ENCODE data around the gene RCAN2.

Gene RCAN2

DNA sequence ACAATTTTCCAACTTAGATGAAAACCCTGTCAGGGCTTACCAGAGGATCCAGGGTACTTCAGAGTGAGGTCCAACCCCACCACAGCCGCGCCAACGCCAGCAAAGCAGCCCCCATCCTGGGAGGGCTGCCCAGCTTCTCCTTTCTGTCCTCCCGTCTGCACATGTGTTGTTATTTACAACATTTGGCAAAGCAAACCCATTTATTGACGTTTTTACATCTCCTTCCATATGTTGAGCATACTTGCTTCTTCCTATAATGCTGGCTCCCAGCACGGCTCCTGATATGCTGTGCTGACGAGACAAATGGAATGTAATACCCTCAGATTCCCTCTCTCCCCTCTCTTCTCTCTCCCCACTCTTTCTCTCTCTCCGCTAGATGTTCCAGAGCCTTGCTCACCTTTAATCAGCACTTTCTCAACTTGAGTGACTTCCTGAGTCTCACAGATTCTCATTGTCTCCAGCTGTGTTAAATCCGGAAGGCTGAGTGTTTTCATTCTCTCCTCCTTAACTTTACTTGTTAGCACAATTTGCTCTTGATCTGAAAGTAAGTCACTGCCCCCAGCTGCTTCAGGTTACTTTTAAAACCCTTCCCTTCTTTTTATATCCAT lies 22.7 kb downstream of the RCAN2 start:
- Mint-ChIP-seq H3K27ac (no peak overlapping the region), H3K9me3 (no peaks in the 10 kb centered on the region), H3K36me3 (ENCODE audit: low read depth) (no peaks in the 10 kb centered on the region), H3K4me3 (no peak overlapping the region), H3K27me3 (peaks cover 34% of the 10 kb centered on the region), H3K4me1 (ENCODE audit: low read depth) (no peaks in the 10 kb centered on the region)

DNA sequence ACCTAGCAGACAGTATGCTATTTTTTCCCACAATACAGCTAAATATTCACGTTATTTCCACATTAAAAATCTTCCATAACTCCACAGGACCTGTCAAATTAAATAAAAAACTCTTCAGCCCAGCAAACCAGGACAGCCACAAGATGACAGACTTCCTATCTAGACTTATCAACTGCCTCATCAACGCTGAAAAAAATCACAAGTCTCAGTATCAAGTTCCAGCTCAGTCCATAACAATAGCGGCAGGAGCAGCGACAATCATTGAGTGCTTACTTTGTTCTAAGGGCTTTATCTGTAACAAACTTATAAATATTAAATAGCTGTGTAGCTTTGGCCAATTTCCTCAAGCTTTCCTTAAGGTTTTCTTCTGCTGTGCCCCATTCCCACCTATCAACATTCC lies 24.7 kb downstream of the RCAN2 start:
- no peak overlapping the region for H3K27ac Mint-ChIP-seq
- no peak overlapping the region for H3K4me3 Mint-ChIP-seq
- H3K27me3 Mint-ChIP-seq: peaks cover 34% of the 10 kb centered on the region
- no peaks in the 10 kb centered on the region for H3K9me3 Mint-ChIP-seq
- no peaks in the 10 kb centered on the region for H3K4me1 Mint-ChIP-seq (ENCODE audit: low read depth)
- H3K36me3 Mint-ChIP-seq (ENCODE audit: low read depth): no peaks in the 10 kb centered on the region

DNA sequence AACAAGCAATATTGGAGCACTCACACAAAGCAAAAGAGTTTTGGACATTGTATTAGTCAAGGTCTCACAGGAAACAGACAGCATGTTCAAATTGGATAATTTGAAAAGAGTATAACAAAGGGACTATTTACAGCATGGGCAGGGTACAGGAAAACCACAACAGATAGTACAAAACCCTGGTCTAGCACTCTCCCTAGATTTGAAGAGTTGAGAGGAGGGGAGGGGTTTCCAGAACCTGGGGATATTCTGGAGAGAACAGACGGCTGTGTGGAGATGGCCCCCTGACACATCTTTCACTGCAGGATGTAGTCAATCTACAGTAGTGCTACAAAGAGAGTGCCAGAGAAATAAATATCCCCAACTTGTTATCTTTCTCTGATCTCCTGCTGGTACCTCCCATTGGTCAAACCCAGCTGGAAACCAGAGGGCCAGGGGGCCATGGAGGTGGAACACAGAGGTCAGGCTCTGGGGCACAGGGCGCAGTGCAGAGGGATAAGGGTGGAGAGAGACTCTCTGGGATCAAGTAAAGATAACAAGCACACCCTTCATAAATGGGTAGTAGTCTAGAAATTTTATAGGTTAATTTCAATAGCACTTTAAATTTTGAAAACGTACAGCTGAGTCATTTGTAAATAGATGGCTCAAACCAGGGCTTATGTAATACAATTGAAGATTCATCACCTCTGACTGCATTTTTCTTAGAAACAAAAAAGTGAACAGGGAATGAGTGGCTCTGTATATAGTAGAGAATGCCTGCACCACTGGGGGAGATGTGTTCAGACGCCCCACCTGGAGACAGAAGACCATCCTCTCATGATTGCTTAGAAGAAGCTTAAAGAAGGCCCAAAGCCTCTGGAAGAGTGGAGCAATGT lies 25.7 kb downstream of the RCAN2 start:
- no peaks in the 10 kb centered on the region for H3K4me1 Mint-ChIP-seq (ENCODE audit: low read depth)

DNA sequence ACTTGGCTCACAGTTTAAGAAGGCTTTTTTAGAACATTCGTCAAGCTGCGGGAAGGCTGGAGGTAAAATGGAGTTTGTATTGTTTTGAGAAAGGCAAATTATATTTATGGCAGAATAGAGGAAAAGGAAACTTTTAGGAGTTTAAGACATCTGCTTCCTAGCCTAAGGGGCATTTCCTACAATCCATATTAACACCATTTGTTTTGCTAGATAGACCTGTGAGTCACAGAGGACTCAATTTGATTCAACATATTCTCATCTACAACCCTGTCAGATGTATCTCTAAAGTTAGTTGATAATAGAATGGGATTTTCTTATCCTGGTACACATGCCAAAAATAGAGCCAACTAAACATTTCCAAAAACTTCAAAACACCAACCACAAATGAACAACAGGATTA lies 35.0 kb downstream of the RCAN2 start:
- Mint-ChIP-seq H3K27ac (no peak overlapping the region), H3K36me3 (ENCODE audit: low read depth) (no peaks in the 10 kb centered on the region), H3K27me3 (peaks cover 36% of the 10 kb centered on the region), H3K4me3 (no peak overlapping the region), H3K4me1 (ENCODE audit: low read depth) (no peaks in the 10 kb centered on the region), H3K9me3 (no peaks in the 10 kb centered on the region)

More for the DNA sequence above, 25.7 kb downstream of the RCAN2 start:
- H3K36me3 Mint-ChIP-seq (ENCODE audit: low read depth): no peaks in the 10 kb centered on the region
- H3K4me3 Mint-ChIP-seq: no peak overlapping the region
- H3K9me3 Mint-ChIP-seq: no peaks in the 10 kb centered on the region
- H3K27me3 Mint-ChIP-seq: peaks cover 26% of the 10 kb centered on the region
- no peak overlapping the region for H3K27ac Mint-ChIP-seq

DNA sequence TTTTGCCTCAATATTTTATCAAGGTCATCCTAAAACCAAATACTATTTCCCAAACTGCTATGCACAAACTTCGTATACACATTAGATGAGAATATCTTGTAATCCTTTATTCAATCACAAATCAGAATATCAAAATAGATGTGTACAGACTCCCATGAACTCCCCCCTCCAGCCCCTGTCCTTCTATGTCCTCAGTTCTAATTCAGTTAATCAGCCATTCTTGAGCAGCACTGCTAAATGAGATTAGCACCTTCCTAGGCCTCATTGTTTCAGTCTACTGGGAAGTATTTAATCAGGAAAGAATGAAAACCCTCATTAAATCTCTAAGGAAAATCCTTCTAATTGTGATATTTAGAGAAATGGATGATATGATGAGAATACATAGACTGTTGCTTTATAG lies 36.6 kb downstream of the RCAN2 start:
- Mint-ChIP-seq H3K4me3 (no peak overlapping the region), H3K27me3 (peaks cover 41% of the 10 kb centered on the region), H3K4me1 (ENCODE audit: low read depth) (no peaks in the 10 kb centered on the region), H3K9me3 (peaks cover 4% of the 10 kb centered on the region), H3K36me3 (ENCODE audit: low read depth) (no peaks in the 10 kb centered on the region), H3K27ac (no peak overlapping the region)

DNA sequence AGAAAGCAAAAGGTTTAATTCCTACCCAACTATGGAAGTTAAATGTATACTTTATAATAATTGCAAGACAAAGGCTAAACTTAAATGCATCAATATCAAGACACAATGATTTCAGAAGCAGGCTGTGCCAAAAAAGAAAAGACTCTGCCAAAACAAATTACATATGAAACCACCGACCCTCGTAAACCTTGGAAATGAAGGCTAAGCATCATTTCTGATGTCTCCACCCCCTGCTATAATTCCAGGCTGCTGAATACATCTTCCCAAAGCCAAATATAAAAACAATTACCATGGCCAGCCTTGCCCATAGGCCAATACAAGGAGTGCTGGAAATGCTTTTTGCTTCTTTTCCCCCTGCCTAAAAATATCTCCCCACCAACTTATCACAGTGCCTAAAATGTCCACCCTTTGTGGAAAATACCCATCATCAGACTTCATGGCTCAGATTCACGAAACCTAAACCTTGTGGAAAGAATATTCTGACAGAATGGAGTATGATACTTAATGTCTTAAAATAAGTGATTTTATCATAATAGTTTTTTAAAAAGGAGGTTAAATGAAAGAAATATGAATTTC lies 37.4 kb downstream of the RCAN2 start:
- Mint-ChIP-seq H3K27me3 (peaks cover 38% of the 10 kb centered on the region), H3K4me3 (no peak overlapping the region), H3K9me3 (peaks cover 4% of the 10 kb centered on the region), H3K36me3 (ENCODE audit: low read depth) (no peaks in the 10 kb centered on the region), H3K27ac (no peak overlapping the region), H3K4me1 (ENCODE audit: low read depth) (no peaks in the 10 kb centered on the region)

DNA sequence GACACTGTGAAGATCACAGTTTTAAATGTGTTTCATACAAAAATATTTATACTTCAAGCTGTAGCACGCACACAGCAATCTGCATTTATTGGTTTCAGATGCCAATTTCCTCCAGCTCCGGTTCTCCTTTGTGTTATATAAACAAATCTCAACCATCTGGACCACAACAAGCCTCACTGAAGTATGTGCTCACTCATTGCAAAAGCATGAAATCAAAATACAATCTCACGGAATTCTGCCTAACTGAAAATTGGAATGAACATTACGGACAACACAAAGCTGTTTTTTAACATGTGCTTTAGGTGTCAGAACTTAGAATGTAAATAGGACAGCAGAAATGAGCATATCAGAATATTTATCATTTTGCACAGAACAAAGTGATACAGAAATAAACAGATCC lies 38.0 kb downstream of the RCAN2 start:
- H3K27ac Mint-ChIP-seq: no peak overlapping the region
- H3K27me3 Mint-ChIP-seq: peaks cover 43% of the 10 kb centered on the region
- no peaks in the 10 kb centered on the region for H3K4me1 Mint-ChIP-seq (ENCODE audit: low read depth)
- no peaks in the 10 kb centered on the region for H3K36me3 Mint-ChIP-seq (ENCODE audit: low read depth)
- peaks cover 4% of the 10 kb centered on the region for H3K9me3 Mint-ChIP-seq
- H3K4me3 Mint-ChIP-seq: no peak overlapping the region

DNA sequence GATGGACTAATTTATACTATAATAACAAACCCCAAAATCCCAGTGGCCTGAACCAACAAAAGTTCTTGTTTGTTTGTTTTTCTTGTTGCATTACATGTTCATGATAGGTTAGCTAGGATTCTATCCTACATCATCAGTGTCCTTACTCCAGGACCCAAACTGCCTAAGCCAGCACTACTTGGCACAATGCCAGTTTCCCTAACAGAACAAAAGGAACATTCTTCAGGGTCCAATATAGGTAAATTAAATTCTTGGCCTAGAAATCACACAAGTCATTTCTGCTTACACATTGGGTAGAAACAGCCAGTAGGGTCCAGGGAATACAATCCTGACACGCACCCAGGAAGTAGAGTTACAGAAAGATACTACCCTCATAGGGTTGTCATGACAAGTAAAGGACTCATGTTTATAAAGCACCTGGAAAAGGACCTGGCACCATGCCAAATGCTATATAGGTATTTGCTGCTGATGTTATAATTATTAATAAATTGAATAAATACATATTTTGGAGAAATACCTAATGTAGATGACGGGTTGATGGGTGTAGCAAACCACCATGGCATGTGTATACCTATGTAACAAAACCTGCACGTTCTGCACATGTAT lies 38.8 kb downstream of the RCAN2 start:
- no peak overlapping the region for H3K27ac Mint-ChIP-seq
- peaks cover 4% of the 10 kb centered on the region for H3K9me3 Mint-ChIP-seq
- no peaks in the 10 kb centered on the region for H3K4me1 Mint-ChIP-seq (ENCODE audit: low read depth)
- no peak overlapping the region for H3K4me3 Mint-ChIP-seq
- H3K27me3 Mint-ChIP-seq: peaks cover 41% of the 10 kb centered on the region
- no peaks in the 10 kb centered on the region for H3K36me3 Mint-ChIP-seq (ENCODE audit: low read depth)

DNA sequence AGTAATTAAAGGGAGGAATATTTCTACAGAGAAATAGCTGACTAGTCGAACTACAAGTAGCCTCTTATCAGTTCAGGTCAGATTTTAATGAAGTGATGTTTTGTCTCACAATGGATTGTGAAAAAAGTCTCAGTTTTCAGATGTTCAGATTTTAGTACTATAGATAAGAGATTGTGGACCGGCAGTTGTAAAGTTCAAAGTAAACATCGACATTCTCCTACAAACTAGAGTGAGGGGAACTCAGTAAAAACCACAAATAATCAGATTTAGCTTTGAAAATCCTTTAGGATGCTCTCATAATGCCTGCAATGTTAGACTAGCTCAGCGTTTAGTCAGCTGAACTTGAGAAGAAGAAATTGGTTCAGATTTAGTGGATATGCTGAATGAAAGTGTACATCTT lies 39.9 kb downstream of the RCAN2 start:
- Mint-ChIP-seq H3K4me3 (no peak overlapping the region), H3K27me3 (peaks cover 32% of the 10 kb centered on the region), H3K4me1 (ENCODE audit: low read depth) (no peaks in the 10 kb centered on the region)

DNA sequence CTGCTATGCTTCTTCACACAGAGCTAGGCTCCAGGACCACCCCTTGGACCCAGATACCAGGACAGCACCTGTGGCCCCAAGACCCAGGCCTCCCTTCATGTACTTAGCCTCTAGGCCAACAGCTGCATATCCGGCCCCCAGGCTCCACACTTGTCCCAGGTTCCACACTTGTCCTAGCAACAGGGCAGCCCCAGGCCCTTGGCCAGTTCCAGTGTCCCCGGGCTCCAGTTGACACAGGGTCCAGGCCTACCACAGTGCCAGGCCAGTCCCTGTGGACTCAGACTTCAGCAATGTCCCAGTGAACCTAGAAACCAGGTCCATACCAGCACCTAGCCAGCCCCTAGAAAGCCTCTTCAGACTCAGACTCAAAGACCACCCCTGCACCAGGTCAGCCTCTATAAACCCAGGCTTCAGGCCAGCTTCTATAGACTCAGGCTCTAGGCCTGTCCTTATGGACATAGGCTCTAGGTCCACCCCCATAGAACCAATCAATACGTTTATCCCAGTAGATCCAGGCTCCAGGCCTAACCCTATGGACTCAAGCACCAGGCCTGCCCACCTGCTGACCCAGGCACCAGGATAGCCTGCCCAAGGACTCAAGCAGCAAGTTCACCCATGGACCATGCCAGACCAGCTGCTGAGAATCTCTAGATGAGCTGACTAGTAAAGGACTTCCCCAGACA lies 46.3 kb downstream of the RCAN2 start:
- peaks cover 26% of the 10 kb centered on the region for H3K27me3 Mint-ChIP-seq
- no peaks in the 10 kb centered on the region for H3K4me1 Mint-ChIP-seq (ENCODE audit: low read depth)
- H3K27ac Mint-ChIP-seq: no peak overlapping the region
- no peak overlapping the region for H3K4me3 Mint-ChIP-seq
- no peaks in the 10 kb centered on the region for H3K36me3 Mint-ChIP-seq (ENCODE audit: low read depth)
- H3K9me3 Mint-ChIP-seq: peaks cover 9% of the 10 kb centered on the region

More for the DNA sequence above, 39.9 kb downstream of the RCAN2 start:
- H3K9me3 Mint-ChIP-seq: peaks cover 4% of the 10 kb centered on the region
- no peaks in the 10 kb centered on the region for H3K36me3 Mint-ChIP-seq (ENCODE audit: low read depth)
- H3K27ac Mint-ChIP-seq: no peak overlapping the region

DNA sequence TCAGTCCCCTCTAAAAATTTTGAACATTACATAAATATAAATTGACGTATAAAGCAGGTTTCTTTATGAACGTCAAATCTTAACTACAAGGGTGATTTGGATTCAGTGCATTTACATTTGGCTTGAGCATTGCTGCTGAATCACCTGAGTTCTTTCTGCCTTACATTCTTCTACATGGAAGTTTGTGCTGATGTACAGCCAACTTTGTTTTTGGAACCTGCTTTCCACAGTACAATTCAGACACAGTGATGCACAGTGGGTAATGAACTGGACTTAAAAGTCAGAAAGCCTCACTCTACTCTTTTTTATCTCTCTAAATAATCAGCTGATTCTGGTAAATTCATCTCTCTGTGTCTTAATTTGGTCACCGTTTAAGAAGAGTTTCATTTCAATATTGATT lies 47.6 kb downstream of the RCAN2 start:
- peaks cover 30% of the 10 kb centered on the region for H3K27me3 Mint-ChIP-seq
- H3K36me3 Mint-ChIP-seq (ENCODE audit: low read depth): no peaks in the 10 kb centered on the region
- H3K4me3 Mint-ChIP-seq: no peak overlapping the region
- peaks cover 9% of the 10 kb centered on the region for H3K9me3 Mint-ChIP-seq
- no peak overlapping the region for H3K27ac Mint-ChIP-seq
- no peaks in the 10 kb centered on the region for H3K4me1 Mint-ChIP-seq (ENCODE audit: low read depth)

DNA sequence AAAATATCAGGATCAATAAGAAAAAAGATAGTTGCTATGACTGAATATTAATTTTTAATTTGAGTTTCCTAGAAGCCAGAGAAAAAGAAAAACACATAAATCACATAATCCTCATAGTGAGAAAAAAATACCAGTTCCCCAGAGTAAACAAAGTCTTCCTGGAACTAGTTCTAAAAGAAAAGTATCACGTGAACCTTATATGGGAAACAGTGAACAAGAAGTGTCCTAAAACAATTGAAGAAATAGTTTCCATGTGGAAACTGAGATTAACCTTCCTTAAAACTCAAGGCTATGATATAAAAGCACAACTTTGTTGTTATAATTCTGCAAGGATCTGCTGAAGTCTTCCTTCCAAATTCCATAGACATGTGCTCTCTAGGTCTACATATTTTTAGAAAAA lies 50.6 kb downstream of the RCAN2 start:
- H3K4me1 Mint-ChIP-seq (ENCODE audit: low read depth): no peaks in the 10 kb centered on the region
- H3K27me3 Mint-ChIP-seq: peaks cover 28% of the 10 kb centered on the region
- no peaks in the 10 kb centered on the region for H3K36me3 Mint-ChIP-seq (ENCODE audit: low read depth)
- no peak overlapping the region for H3K4me3 Mint-ChIP-seq
- no peak overlapping the region for H3K27ac Mint-ChIP-seq
- peaks cover 7% of the 10 kb centered on the region for H3K9me3 Mint-ChIP-seq

DNA sequence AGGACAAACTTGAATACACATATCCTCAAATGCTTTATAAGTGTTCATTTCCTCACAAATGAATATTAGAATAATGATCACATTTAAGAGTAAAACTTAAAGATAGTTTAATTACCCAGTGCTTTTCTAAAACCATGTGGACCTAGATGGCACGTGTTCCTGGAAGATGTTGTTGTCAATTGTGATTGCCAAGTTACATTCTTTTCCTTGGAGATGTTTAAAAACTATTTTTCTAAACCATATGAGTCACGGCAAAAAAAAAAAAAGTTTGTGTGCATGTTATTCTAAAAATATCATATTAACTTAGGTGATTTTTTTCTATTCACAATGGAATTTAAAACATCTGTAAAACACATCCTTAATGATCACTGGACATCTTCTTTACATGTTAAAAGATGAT lies 51.1 kb downstream of the RCAN2 start:
- Mint-ChIP-seq H3K9me3 (peaks cover 2% of the 10 kb centered on the region), H3K36me3 (ENCODE audit: low read depth) (no peaks in the 10 kb centered on the region), H3K4me3 (no peak overlapping the region), H3K4me1 (ENCODE audit: low read depth) (no peaks in the 10 kb centered on the region), H3K27me3 (peaks cover 24% of the 10 kb centered on the region), H3K27ac (no peak overlapping the region)

DNA sequence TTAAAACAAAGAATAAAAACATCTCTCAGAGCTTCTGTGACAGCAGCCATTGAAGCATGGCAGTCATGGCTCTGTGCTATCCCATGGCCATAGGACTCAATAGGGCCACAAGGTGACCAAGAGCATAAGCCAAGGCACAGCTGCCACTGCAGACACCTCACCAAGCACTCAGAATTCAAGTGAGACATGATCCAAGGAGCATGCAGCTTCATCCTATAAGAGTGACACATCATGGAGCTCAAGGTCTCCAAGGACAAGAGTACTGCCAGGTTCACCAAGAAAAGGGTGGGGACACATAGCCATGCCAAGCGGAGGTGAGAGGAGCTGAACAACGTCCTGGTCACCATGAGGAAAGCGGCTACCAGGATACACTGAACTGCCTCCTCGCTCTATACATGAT lies 53.0 kb downstream of the RCAN2 start:
- Mint-ChIP-seq H3K27ac (no peak overlapping the region), H3K4me3 (no peak overlapping the region), H3K27me3 (peaks cover 16% of the 10 kb centered on the region), H3K4me1 (ENCODE audit: low read depth) (no peaks in the 10 kb centered on the region), H3K36me3 (ENCODE audit: low read depth) (no peaks in the 10 kb centered on the region), H3K9me3 (no peaks in the 10 kb centered on the region)

Measured in stimulated activated naive CD8-positive, alpha-beta T cell treated with anti-CD3 and anti-CD28 coated beads, Interleukin-15, Interleukin-2, amounts not matched to agents 100 ng/mL and 50 ng/mL, for 24 hours (primary cell).